Loucy (cell line): ENCODE results near the gene OSBPL1A.

Source experiments
- CTCF ChIP-seq: fragments of 200-600 bp; sonication (generic); conservative IDR thresholded peaks from 2 replicates; pipeline ENCODE4 v1.5.1; 2014; ENCODE audit warnings: mild to moderate bottlenecking, antibody characterized with exemption, low read length
- EZH2phosphoT487 ChIP-seq: fragments of 200-600 bp; IDR thresholded peaks from 2 replicates; pipeline ENCODE4 v1.6.1; 2018; ENCODE audit warnings: antibody characterized with exemption, mild to moderate bottlenecking, moderate library complexity, borderline replicate concordance

- TF ChIP-seq EZH2phosphoT487 (no peak), CTCF (peak; percentile 86)
Measured at GRCh38 chr18:24176727-24177416, 220.8 kb downstream of the OSBPL1A start.
